ENCODE results near the gene GLT6D1.

DNA sequence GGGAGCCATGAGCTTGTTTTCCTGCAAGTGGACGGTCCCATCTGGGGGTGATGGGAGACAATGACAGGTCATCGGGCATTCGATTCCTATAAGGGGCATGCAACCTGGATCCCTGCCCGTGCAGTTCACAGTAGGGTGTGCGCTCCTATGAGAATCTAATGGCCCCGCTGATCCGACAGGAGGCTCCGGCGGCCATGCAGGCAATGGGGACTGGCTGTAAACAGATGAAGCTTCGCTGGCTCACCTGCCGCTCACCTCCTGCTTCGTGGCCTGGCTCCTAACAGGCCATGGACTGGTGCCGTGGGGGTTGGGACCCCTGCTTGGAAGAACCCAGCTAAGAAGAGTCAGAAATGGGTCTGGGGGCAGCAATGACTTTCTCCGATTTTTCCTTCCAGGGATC lies 56.8 kb downstream of the GLT6D1 start:
- TF ChIP-seq, protein P1, sequence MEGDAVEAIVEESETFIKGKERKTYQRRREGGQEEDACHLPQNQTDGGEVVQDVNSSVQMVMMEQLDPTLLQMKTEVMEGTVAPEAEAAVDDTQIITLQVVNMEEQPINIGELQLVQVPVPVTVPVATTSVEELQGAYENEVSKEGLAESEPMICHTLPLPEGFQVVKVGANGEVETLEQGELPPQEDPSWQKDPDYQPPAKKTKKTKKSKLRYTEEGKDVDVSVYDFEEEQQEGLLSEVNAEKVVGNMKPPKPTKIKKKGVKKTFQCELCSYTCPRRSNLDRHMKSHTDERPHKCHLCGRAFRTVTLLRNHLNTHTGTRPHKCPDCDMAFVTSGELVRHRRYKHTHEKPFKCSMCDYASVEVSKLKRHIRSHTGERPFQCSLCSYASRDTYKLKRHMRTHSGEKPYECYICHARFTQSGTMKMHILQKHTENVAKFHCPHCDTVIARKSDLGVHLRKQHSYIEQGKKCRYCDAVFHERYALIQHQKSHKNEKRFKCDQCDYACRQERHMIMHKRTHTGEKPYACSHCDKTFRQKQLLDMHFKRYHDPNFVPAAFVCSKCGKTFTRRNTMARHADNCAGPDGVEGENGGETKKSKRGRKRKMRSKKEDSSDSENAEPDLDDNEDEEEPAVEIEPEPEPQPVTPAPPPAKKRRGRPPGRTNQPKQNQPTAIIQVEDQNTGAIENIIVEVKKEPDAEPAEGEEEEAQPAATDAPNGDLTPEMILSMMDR (IDR thresholded peaks at IDR 0.05; ENCODE audit: insufficient read depth, low read depth, low read length), result no peak
- TF ChIP-seq EZH2 (IDR thresholded peaks at IDR 0.05; ENCODE audit: insufficient read depth, low read length), result no peak

Data from astrocyte (in vitro differentiated cells and primary cell).